HCT116 (cell line): ENCODE results near the gene TNFAIP2. TPM values are rescaled to one million over a fixed set of nuclear protein-coding genes. Genes with fewer than 3 reads are reported as not detected.

Experiments
- ATAC-seq: fragments of 200-7000 bp; cut with Tn5 transposase; 2 replicates; pipeline ENCODE4 v1.9.1; 2020; ENCODE audit warnings: mild to moderate bottlenecking, moderate library complexity
- BruUV-seq: library from RNA; stranded (reverse); fragments of 400-500 nt; replicated peaks from 2 replicates; lab custom pipeline; 2021; lab: Mats Ljungman, UMichigan
- CTCF ChIA-PET: fragments of 300-600 bp; sonication (Branson Sonifier 250); formaldehyde crosslinking; loops from one replicate; lab custom pipeline; 2021; ENCODE audit warnings: antibody characterized with exemption; lab: Charles Lee
- POLR2A ChIA-PET: fragments of 300-600, 350-600 bp; sonication (Branson Sonifier 250); formaldehyde crosslinking; loops from one replicate; lab custom pipeline; 2021; ENCODE audit warnings: antibody characterized with exemption; lab: Charles Lee
- RAD21 ChIA-PET, 2 experiments: fragments of 300-600 bp; sonication (Branson Sonifier 250); formaldehyde crosslinking; loops; one replicate each; lab custom pipeline; 2023; ENCODE audit warnings: low total read pairs in 2 of 2; ENCODE audit not compliant: uncharacterized antibody in 2 of 2, unreplicated experiment in 2 of 2, low non-redundant PET in 1 of 2; lab: Charles Lee
- DNase-seq: peaks from one replicate; pipeline ENCODE4 v3.0.0-alpha.2; 2010; ENCODE audit warnings: low read depth, low spot score
- H2AFZ ChIP-seq: fragments of 200-600 bp; shearing (Covaris generic), sonication (generic); 2 replicates; pipeline ENCODE4 v1.6.1; 2017; ENCODE audit warnings: low read depth, mixed run types, mixed read lengths, antibody characterized with exemption, low read length; ENCODE audit not compliant: poor library complexity, severe bottlenecking
- H3K27ac ChIP-seq: 2 replicates; pipeline ENCODE4 v1.5.1; 2012; ENCODE audit warnings: low read depth, low read length
- H3K27me3 ChIP-seq: fragments of 200-600 bp; sonication (generic); 2 replicates; pipeline ENCODE4 v1.6.1; 2016; ENCODE audit warnings: mixed run types, low read length, mixed read lengths; ENCODE audit not compliant: insufficient read depth
- H3K36me3 ChIP-seq, 2 experiments: fragments of 200-500 bp in 1 of 2; fragments of 200-600 bp in 1 of 2; sonication (Bioruptor generic) in 1 of 2; sonication (generic) in 1 of 2; 2 replicates each; pipeline versions ENCODE4 v1.5.1 to v1.6.1; 2014 to 2016; ENCODE audit warnings: low read length in 2 of 2, inconsistent platforms in 1 of 2, mixed read lengths in 1 of 2, mixed run types in 1 of 2; ENCODE audit not compliant: insufficient read depth in 2 of 2, control insufficient read depth in 1 of 2
- H3K4me1 ChIP-seq, 2 experiments: fragments of 200-600 bp in 1 of 2; sonication (generic) in 1 of 2; 2 replicates each; pipeline versions ENCODE4 v1.5.1 to v1.6.1; 2012 to 2017; ENCODE audit warnings: low read length in 2 of 2, inconsistent platforms in 1 of 2, mild to moderate bottlenecking in 1 of 2, mixed read lengths in 1 of 2, mixed run types in 1 of 2, moderate library complexity in 1 of 2; ENCODE audit not compliant: insufficient read depth in 2 of 2, control insufficient read depth in 1 of 2
- H3K4me2 ChIP-seq: fragments of 200-600 bp; sonication (generic); 2 replicates; pipeline ENCODE4 v1.6.1; 2017; ENCODE audit warnings: mixed run types, low read length, mixed read lengths
- H3K4me3 ChIP-seq, 2 experiments: fragments of 200-600 bp in 1 of 2; sonication (generic) in 1 of 2; replicated peaks in 1 of 2; 2 replicates each; pipeline ENCODE4 v1.5.1; 2011 to 2016; ENCODE audit warnings: low read length in 2 of 2, control low read depth in 1 of 2, low read depth in 1 of 2, mild to moderate bottlenecking in 1 of 2, mixed read lengths in 1 of 2, mixed run types in 1 of 2
- H3K79me2 ChIP-seq: fragments of 200-600 bp; sonication (generic); 2 replicates; pipeline ENCODE4 v1.6.1; 2017; ENCODE audit warnings: mild to moderate bottlenecking, mixed run types, low read length, moderate library complexity, mixed read lengths; ENCODE audit not compliant: insufficient read depth
- H3K9ac ChIP-seq: fragments of 200-600 bp; sonication (generic); 2 replicates; pipeline ENCODE4 v1.6.1; 2016; ENCODE audit warnings: low read length, mixed read lengths
- H3K9me2 ChIP-seq: fragments of 200-600 bp; sonication (generic), shearing (Covaris generic); 2 replicates; pipeline ENCODE4 v1.6.1; 2017; ENCODE audit warnings: mixed run types, mild to moderate bottlenecking, moderate library complexity; ENCODE audit not compliant: insufficient read depth
- H3K9me3 ChIP-seq, 2 experiments: fragments of 200-500 bp in 1 of 2; fragments of 200-600 bp in 1 of 2; sonication (Bioruptor generic) in 1 of 2; sonication (generic) in 1 of 2; 2 replicates each; pipeline ENCODE4 v1.6.1; 2014 to 2017; ENCODE audit warnings: low read length in 2 of 2, mixed read lengths in 2 of 2, inconsistent platforms in 1 of 2, low read depth in 1 of 2, mild to moderate bottlenecking in 1 of 2, mixed run types in 1 of 2, moderate library complexity in 1 of 2; ENCODE audit not compliant: control insufficient read depth in 1 of 2, insufficient read depth in 1 of 2
- H4K20me1 ChIP-seq: fragments of 200-600 bp; sonication (generic), shearing (Covaris generic); 2 replicates; pipeline ENCODE4 v1.6.1; 2017; ENCODE audit warnings: mixed run types, mild to moderate bottlenecking, moderate library complexity; ENCODE audit not compliant: insufficient read depth
- CBX3 ChIP-seq: IDR thresholded peaks from 2 replicates; pipeline ENCODE4 v1.6.1; 2012; ENCODE audit warnings: low read depth
- ELF1 ChIP-seq: IDR thresholded peaks from 2 replicates; pipeline ENCODE4 v1.6.1; 2012; ENCODE audit warnings: low read depth, borderline replicate concordance
- YY1 ChIP-seq: IDR thresholded peaks from 2 replicates; pipeline ENCODE4 v1.6.1; 2011; ENCODE audit warnings: low read length, low read depth, moderate library complexity, mild to moderate bottlenecking; ENCODE audit not compliant: insufficient replicate concordance; ENCODE audit errors: extremely low read depth
- intact Hi-C: fragments of 100-400 bp; cut with micrococcal nuclease; formaldehyde crosslinking; loops from 2 replicates; pipeline ENCODE4 v1.10.0; 2022
- total RNA-seq: library from RNA; stranded (reverse); gene quantifications from one replicate; pipeline ENCODE4 v1.2.1, GENCODE V29; 2021; ENCODE audit not compliant: unreplicated experiment
- TF ChIP-seq, protein P1 (sequence below), 3 experiments: fragments of 200-600 bp in 1 of 3; sonication (generic) in 1 of 3; IDR thresholded peaks in 2 of 3; conservative IDR thresholded peaks in 1 of 3; 2 replicates each; pipeline ENCODE4 v1.5.1; 2012 to 2017; ENCODE audit warnings: low read depth in 2 of 3, low read length in 2 of 3, antibody characterized with exemption in 1 of 3, borderline replicate concordance in 1 of 3, control low read depth in 1 of 3, mild to moderate bottlenecking in 1 of 3, mixed read lengths in 1 of 3, mixed run types in 1 of 3, moderate library complexity in 1 of 3; ENCODE audit not compliant: insufficient read depth in 1 of 3
- TF ChIP-seq, protein P2 (sequence below): IDR thresholded peaks from 2 replicates; pipeline ENCODE4 v1.6.1; 2012; ENCODE audit warnings: low read depth
- TF ChIP-seq, protein P3 (sequence below): IDR thresholded peaks from 2 replicates; pipeline ENCODE4 v1.6.1; 2012

TNFAIP2 gene
- total RNA-seq, 1 experiment from 2014 or later: 74.8 TPM

GRCh38 chr14:103085106-103086091, 37.9 kb upstream of the TNFAIP2 start:
- H3K9me2 ChIP-seq: no peaks in the 10 kb centered on the region
- no peak overlapping the region for H3K4me3 ChIP-seq
- TF ChIP-seq, protein P1, sequence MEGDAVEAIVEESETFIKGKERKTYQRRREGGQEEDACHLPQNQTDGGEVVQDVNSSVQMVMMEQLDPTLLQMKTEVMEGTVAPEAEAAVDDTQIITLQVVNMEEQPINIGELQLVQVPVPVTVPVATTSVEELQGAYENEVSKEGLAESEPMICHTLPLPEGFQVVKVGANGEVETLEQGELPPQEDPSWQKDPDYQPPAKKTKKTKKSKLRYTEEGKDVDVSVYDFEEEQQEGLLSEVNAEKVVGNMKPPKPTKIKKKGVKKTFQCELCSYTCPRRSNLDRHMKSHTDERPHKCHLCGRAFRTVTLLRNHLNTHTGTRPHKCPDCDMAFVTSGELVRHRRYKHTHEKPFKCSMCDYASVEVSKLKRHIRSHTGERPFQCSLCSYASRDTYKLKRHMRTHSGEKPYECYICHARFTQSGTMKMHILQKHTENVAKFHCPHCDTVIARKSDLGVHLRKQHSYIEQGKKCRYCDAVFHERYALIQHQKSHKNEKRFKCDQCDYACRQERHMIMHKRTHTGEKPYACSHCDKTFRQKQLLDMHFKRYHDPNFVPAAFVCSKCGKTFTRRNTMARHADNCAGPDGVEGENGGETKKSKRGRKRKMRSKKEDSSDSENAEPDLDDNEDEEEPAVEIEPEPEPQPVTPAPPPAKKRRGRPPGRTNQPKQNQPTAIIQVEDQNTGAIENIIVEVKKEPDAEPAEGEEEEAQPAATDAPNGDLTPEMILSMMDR (IDR thresholded peaks at IDR 0.05 in 2 of 3, conservative IDR thresholded peaks at IDR 0.05 in 1 of 3; ENCODE audit: borderline replicate concordance in 1 of 3, insufficient read depth in 1 of 3, low read depth in 2 of 3, low read length in 2 of 3): peak in 2 of 3 experiments; percentile 17 to 24; a peak in 1 of 6 replicates
- no peak for TF ChIP-seq ELF1
- TF ChIP-seq, all 23 proteins: peak for 1
- H3K79me2 ChIP-seq: no peaks in the 10 kb centered on the region
- no peaks in the 10 kb centered on the region for H3K36me3 ChIP-seq
- BruUV-seq: no TSS peak
- DNase-seq (no peak), ATAC-seq (peak; percentile 55)
- no peaks in the 10 kb centered on the region for H3K9me3 ChIP-seq
- no peak overlapping the region for H3K27ac ChIP-seq
- H3K4me1 ChIP-seq: no peaks in the 10 kb centered on the region
- intact Hi-C loops: no loop called here
- no peaks in the 10 kb centered on the region for H4K20me1 ChIP-seq
- ChIA-PET CTCF (interaction anchor here (1.7 kb wide), 1 partner anchor 11 kb away, joined by 5 read pairs; no protein-coding TSS in a partner anchor), RAD21 (no interaction called here), POLR2A (no interaction called here)
- H3K9ac ChIP-seq: no peak overlapping the region
- H3K4me2 ChIP-seq: no peak overlapping the region
- H3K27me3 ChIP-seq: no peaks in the 10 kb centered on the region
- no peak overlapping the region for H2AFZ ChIP-seq

GRCh38 chr14:103086771-103087342, 36.4 kb upstream of the TNFAIP2 start:
- no peak for ATAC-seq
- Histone ChIP-seq H3K4me1 (peaks cover 6 to 11% of the 10 kb centered on the region in 2 experiments), H3K9ac (no peak overlapping the region), H4K20me1 (no peaks in the 10 kb centered on the region), H3K36me3 (no peaks in the 10 kb centered on the region), H3K4me3 (no peak overlapping the region), H3K27me3 (no peaks in the 10 kb centered on the region), H3K27ac (no peak overlapping the region), H3K4me2 (no peak overlapping the region), H3K9me3 (no peaks in the 10 kb centered on the region), H3K9me2 (no peaks in the 10 kb centered on the region), H2AFZ (no peak overlapping the region), H3K79me2 (no peaks in the 10 kb centered on the region)
- ChIA-PET CTCF (interaction anchor here (1.0 to 1.7 kb wide), 3 partner anchors 10 to 19 kb away, joined by 4 to 6 read pairs (median 5); no protein-coding TSS in a partner anchor), RAD21 (no interaction called here), POLR2A (no interaction called here)
- DNase-seq: no peak
- BruUV-seq: no TSS peak
- intact Hi-C loops: no loop called here
- TF ChIP-seq, protein P2, sequence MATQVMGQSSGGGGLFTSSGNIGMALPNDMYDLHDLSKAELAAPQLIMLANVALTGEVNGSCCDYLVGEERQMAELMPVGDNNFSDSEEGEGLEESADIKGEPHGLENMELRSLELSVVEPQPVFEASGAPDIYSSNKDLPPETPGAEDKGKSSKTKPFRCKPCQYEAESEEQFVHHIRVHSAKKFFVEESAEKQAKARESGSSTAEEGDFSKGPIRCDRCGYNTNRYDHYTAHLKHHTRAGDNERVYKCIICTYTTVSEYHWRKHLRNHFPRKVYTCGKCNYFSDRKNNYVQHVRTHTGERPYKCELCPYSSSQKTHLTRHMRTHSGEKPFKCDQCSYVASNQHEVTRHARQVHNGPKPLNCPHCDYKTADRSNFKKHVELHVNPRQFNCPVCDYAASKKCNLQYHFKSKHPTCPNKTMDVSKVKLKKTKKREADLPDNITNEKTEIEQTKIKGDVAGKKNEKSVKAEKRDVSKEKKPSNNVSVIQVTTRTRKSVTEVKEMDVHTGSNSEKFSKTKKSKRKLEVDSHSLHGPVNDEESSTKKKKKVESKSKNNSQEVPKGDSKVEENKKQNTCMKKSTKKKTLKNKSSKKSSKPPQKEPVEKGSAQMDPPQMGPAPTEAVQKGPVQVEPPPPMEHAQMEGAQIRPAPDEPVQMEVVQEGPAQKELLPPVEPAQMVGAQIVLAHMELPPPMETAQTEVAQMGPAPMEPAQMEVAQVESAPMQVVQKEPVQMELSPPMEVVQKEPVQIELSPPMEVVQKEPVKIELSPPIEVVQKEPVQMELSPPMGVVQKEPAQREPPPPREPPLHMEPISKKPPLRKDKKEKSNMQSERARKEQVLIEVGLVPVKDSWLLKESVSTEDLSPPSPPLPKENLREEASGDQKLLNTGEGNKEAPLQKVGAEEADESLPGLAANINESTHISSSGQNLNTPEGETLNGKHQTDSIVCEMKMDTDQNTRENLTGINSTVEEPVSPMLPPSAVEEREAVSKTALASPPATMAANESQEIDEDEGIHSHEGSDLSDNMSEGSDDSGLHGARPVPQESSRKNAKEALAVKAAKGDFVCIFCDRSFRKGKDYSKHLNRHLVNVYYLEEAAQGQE: no peak
- TF ChIP-seq YY1: no peak
- TF ChIP-seq, protein P1 (IDR thresholded peaks at IDR 0.05 in 2 of 3, conservative IDR thresholded peaks at IDR 0.05 in 1 of 3; ENCODE audit: borderline replicate concordance in 1 of 3, insufficient read depth in 1 of 3, low read depth in 2 of 3, low read length in 2 of 3): no peak
- TF ChIP-seq CBX3: no peak
- TF ChIP-seq, protein P3, sequence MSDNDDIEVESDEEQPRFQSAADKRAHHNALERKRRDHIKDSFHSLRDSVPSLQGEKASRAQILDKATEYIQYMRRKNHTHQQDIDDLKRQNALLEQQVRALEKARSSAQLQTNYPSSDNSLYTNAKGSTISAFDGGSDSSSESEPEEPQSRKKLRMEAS: no peak
